Measurements from ENCODE around the gene PIGU.
"Not testable (repeated sequence)": the region's sequence is repeated elsewhere in the genome, so short reads cannot be mapped to it uniquely, and the experiment has no call there.

DNA sequence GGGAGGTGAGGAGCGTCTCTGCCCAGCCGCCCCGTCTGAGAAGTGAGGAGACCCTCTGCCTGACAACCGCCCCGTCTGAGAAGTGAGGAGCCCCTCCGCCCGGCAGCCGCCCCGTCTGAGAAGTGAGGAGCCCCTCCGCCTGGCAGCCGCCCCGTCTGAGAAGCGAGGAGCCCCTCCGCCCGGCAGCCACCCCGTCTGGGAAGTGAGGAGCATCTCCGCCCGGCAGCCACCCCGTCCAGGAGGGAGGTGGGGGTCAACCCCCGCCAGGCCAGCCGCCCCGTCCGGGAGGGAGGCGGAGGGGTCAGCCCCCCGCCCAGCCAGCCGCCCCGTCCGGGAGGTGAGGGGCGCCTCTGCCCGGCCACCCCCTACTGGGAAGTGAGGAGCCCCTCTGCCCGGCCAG, 18.2 kb downstream of the PIGU start:
- not testable (repeated sequence) for TF ChIP-seq POLR2AphosphoS5 (IDR thresholded peaks at IDR 0.05; ENCODE audit: borderline replicate concordance, low read depth, low read length); FOXP2 (optimal IDR thresholded peaks at IDR 0.05; ENCODE audit: control extremely low read depth, extremely low read length, insufficient read depth)
